Activated CD8-positive, alpha-beta memory T cell treated with anti-CD3 and anti-CD28 coated beads, Interleukin-2, amount 50 U/mL, for 48 hours (primary cell): Measurements from ENCODE around the gene CDKN2A.
A peak's percentile ranks its signal among the peaks of the same experiment; 100 is the strongest.

Source experiments
- DNase-seq: peaks from one replicate; pipeline ENCODE4 v3.0.0-alpha.2; 2020

Gene CDKN2A

DNA sequence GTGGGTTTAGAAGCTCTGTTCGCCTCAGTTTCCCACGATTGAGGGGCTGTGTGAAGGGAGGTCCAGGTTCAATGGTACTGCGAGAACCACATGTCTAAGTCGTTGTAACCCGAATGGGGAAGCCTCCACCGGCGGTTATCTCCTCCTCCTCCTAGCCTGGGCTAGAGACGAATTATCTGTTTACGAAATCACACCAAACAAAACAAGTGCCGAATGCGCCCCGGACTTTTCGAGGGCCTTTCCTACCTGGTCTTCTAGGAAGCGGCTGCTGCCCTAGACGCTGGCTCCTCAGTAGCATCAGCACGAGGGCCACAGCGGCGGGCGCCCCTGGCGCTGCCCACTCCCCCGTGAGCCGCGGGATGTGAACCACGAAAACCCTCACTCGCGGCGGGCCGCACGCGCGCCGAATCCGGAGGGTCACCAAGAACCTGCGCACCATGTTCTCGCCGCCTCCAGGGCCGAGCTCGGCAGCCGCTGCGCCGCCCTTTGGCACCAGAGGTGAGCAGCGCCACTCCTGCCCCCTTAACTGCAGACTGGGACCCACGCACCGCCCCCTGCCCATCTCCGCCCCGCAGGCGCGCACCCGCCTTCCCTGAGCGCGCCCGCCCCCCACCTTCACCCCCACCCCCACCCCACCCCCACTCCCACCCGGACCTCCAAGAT is at the start of gene CDKN2A:
TSS of gene CDKN2A (minus strand) at position 500 of the 663 bp plus-strand sequence.
- peak; percentile 75 for DNase-seq

DNA sequence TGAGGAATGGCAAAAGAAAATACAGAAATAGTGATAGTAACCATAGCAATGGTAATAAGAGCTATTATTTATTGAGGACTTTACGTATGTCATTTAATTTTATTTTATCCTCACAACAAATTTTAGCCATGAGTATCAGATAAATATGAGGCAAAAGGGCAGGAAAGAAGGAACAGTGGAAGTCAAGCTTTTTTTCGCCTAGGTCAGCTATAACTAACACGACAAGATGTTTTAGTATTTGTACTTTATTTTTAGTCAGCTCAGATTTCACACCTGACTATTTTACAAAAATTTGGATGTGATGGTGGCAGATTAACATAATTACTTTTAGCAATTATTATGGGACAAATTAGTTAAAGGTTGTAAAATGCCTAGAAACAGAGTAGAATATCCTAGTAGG is 49.7 kb upstream of the CDKN2A start:
- no peak for DNase-seq

DNA sequence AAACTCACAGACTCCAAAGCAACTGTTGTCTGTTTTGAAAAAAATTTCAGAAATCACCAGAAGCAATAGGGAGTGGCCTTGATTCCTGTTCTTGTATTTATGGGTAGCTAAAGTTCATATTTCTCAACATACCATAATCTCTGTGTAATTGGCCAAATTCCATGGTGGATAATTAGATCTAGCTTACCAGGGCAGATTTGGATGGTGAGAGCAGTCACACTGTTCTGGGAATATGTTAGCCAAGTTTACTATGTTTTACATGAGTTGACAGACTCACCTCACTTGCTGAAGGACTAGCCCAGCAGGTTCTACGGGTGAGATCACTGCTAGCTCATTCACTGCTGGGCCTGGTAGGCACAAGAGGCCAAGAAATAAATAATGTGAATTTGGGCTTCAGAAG is 47.6 kb upstream of the CDKN2A start:
- no peak for DNase-seq

DNA sequence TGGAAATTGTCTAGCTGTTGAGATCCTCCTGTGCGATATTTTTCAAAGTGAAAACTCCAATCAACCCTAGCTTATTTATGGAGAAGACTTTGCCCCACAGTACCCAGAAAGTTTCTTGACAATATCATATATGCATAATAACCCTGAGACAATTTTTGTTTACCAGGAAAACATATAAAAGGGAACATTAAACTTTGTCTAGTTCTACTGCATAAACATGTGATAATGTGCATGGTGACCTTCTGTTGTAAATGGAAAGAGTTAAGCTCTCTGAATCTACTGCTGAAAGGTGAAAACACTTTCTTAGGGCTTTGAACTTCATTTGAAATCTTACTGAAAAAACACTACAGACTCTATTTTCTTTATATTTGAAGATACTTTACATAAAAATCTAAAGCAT is 47.2 kb upstream of the CDKN2A start:
- no peak for DNase-seq

DNA sequence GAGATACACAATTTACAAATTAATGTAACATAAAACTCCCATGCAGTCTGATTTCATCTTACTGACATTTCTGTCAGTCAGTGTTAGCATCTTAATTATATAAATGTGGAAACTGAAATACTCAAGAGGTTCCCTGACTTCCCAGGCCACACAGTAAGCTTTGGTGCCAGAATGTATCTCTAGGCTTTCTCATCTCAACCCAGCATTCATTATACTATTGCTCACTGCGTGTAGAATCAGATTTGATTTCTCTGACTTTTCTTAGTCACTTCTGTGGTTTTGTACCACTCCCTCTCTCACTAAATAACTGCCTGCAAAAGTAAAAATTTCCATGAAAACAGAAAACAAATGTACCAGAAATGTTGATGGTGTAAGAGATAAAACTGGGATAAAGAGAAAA is 46.6 kb upstream of the CDKN2A start:
- no peak for DNase-seq

DNA sequence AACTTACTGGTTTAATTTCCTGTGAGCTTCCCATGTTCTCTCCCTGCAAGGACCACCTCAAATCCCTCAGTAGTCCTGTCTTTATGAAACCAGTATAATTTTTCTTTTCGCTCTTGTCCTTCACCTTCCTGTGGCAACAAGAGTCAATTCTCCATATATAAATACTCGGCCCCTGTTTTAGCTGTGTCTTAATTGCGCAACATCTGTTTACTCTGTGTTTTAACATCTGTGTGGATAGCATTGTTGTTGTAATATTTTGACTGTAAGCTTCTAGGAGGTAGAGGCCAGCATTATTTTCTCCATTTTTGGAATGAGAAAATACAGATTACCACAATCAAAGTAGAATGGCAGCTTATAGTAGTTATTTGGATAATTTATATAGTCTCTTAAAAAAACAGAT is 45.1 kb upstream of the CDKN2A start:
- no peak for DNase-seq

DNA sequence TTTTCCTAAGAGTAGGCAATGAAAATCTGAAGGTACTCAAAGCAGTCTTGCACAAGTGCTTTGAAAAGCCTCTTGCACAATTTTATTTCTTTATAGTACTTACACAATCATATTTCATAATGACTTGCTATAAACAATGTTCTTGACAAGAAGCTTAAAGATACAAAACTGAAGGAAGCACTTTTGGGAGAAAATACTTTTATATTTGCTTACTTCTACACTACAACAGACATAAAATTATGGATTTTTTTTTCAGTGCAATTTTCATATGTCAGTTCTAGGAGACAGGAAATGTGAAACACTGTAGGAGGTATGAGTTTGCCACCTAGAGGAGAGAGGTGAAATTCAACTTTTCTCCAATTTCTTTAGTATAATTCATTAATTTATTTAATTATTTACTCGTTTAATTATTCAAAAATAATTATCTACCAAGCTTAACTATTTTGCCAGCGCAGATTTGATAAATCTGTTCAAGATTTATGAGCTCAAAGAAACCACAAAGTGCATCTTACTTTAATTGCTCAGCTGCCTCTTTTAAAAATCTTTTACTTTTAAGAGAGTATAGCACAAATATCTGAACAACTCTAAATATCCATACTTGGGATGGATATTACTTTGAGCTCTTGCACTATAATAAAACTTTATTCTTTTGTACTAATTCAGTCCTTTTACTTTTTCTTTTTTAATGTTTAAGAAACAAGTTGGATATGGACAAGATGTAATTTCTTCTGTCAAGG is 43.9 kb upstream of the CDKN2A start:
- no peak for DNase-seq

DNA sequence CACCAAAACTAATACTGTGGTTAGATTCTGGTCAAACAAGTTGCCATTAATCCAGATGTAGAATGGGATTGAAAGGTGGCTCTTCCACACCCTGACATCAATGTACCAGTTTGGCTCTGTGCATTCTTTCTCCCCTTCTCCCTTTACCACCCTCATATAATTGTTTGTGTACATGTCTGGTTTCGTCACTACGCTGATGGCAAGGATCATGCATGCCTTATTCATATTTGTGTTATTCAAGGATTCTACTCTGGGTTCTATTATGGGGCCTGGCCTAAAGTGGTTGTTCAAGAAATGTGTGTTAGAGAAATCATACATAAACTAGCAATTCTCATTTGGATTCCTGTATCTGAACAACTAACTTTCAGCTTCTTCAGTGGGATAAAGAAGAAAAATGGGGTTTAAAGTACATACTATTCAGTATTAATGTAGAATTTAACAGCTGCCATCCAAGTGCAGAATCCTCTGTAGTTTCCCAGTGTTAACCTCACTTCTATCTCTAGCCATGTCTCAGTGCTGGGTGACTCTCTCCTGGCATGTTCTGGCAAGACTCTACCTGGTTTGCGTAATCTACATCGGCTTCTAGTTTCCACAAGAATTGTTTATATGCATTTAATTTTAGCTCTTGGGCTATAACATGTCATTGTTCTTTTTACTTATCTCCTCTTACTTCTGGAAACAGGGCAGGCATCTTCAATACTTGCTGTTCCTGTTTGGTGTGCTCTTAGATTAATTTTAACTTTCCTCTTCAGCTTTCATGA is 42.9 kb upstream of the CDKN2A start:
- no peak for DNase-seq

DNA sequence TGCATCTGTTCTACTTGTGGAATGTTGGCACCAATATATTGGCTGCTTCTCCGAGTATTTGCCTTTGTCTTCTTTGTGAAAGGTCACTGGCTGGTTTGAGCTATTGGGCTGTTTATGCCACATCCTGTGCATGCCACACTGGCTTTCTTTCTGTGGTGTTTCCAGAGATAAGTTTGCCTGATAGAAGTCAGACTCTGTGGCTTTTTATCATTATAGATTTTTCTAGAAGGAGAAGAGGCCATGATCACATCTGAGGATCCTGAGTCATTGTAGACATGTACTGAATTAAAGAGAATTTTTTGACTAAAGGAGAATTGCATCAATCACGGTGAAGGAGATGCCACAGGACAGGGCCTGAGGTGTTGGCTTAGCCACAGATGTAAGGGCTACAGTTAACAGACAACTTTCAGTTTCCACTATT is 41.4 kb upstream of the CDKN2A start:
- DNase-seq = no peak

DNA sequence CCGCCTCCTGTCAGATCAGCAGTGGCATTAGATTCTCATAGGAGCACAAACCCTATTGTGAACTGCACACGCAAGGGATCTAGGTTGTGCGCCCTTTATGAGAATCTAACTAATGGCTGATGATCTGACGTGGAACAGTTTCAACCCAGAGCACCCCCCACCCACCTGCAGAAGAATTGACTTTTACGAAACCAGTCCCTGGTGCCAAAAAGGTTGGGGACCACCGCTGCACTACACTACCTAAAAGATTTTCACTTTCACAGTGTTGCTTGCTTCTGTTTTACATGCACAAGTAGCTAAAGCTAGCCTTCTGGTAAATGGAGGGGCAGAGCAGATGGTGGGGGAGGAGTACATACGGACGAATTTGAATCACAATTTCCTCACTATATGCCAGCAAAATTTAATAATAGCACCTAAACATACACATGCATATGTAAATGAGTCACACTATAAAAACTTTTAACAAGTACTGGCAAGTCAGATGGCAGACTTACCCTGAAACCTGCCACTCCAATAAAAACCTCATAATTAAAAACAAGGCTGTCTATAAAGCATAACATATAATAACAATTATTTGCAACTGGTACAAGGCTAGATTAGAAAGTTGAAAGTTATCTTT is 38.9 kb upstream of the CDKN2A start:
- DNase-seq = no peak

DNA sequence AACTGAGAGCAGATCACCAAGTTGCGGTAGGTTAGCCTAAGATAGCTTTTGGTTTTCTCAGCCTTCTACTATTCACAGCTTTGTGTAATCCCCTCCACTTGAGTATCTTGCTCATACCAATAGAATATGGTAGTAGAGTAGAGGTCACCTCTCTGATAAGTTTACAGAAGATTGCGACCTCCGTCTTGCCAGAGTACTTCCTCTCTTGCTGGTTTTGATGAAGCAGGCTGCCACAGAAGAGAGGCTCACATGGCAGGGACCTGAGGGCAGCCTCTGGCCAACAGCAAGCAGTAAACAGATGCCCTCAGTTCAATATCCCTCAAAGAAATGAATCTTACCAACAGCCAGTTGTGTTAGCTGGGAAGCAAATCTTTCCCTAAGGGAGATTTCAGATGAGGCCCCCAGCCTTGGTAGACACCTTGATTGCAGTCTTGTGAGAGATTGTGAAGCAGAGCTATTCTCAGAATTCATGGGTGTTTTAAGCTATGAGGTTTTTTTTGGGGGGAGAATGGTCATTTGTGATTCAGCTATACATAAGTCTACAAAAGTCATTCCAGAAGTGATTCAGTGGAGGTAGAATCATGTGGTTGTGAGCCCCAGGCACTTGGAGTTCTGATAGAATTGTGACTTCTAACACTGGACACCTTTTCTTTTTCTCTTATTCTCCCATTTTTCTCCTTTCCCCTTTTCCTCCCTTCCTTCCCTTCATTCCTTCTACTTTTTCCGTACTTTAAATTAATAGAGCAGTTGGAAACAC is 37.6 kb upstream of the CDKN2A start:
- no peak for DNase-seq

DNA sequence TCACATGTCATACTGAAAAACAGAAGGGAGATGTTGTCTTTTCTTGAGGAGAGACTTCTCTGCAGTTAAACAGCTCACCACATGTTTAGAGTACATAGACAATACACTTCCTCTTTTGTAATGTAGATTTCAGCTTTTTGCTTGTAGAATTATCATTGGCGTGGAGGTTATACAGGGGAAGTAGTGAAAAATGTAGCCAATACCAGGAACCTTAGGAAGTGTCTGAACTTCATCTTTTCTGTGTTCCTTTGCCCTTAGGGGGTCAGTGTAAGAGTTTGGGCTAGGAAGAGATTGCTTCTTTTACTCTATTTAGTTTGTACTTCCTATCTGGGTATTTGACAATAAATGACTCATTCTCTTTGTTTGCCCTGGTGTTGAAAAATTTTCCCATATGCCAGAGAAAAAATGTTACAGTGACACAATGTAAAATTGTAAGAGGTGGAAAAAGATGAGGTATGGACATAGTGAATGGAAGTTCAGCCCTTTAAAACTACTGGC is 36.0 kb upstream of the CDKN2A start:
- DNase-seq = no peak

DNA sequence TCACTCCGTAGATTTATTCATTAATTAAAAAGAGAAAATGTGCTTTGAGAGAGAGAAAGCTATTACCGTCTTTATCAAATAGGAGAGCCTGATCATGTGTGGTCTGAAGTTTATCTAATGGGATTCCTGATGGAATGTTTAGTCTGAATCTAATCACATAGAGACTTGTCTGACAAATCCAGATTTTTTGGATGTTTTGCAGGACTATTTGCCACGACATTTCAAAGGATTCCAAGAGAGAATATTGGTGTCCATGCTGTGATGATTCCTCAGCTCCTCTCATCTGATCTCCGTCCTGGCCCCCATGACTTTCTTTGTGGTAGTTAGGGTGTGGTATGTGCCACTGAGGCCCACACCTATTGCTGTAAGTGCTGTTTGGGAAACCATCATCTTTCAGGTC is 35.0 kb upstream of the CDKN2A start:
- no peak for DNase-seq

DNA sequence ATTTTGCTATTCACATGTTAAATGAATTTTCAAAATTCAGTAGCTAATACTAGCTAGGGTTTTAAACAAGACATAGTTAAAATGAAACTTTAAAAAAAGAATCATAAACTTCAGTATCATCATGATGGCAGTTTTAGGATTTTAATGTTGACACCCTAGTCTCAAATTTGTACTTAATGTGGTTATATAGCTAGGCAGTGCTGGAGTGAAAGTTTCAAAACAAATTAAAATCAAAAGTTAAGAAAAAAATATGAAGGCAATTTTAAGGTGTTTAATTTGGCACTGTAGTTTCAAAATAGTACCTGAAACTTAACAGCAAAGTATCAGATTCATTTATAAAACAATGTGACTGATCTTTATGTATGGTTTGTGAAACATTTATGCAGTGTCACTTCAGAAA is 34.2 kb upstream of the CDKN2A start:
- no peak for DNase-seq

DNA sequence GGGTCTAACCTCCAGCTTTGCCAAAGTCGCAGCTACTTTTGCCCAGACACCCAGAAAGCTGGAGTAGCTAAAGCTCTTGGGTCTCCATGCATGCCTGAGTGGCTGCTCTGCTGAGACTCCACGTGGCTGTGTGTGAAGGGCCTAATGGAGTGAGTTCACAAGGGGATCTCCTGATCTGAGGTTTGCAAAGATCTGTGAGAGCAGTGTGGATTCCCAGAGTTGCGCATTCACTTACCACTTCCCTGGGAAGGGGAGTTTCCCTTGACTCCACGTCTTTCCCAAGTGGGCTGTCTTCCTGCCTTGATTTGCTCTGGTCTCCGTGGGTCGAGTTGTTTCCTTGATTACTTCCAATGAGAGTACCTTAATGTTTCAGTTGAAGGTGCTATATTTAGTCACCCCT is 32.5 kb upstream of the CDKN2A start:
- no peak for DNase-seq

DNA sequence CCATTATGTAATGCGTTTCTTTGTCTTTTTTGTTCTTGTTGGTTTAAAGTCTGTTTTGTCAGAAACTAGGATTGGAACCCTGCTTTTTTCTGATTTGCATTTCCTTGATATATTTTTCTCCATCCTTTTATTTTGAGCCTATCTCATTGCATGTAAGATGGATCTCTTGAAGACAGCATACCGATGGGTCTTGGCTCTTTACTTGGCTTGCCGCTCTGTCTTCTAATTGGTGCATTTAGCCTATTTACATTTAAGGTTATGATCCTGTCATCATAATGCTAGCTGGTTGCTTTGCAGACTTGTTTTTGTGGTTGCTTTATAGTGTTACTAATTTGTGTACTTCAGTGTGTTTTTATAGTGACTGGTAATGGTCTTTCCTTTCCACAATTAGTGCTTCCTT is 28.2 kb upstream of the CDKN2A start:
- no peak for DNase-seq

DNA sequence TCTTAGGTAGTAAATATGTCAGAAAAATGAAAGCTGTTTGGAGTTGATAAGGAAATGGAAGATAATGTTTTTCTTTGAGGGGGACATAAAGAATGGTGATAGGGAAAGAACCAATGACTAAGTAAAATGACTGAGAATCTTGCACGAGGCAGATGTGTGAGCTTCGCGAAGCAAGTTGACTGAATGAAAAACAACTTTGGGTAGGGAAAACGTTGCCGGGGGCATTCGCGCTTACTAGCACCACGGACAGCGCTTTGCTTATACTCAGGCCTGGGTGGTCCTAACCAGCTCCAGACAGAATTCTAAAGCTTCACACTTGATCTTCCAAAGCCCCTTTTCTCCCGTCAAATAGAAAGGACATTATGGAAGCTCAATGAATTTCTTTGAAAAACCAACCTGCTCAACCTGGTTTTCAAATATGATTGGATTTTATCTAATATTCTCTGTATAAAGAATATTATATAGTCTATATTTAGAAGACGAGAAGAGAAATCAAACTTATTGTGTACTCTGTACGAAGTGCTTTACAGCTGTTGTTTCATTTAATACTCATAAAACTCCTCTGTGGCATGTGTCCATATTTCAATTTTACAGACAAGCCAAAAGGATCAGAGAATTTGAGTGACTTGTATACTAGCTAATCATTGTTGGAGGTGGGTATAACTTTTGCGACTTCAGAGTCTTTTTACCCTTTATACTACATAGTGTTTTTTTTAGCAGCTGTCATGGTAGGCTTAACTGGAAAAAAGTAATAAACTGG is 16.9 kb upstream of the CDKN2A start:
- no peak for DNase-seq

DNA sequence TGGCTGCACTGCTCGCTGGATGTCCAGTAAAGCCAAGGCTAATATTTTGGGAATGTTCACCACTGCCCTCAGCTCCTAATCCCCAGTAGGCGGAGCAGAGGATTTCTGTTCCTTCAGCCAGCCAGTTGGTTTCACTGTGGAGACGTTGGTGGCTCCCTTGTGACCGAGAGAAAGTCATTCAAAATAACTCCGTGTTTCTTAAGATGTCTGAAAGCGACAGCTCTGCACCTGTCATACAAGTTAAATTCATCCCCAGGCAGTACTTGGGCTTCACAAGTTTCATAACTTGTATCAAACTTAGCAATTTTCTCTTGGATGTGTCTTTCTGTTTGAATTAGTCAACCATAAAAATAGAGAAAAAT is 15.3 kb upstream of the CDKN2A start:
- no peak for DNase-seq

DNA sequence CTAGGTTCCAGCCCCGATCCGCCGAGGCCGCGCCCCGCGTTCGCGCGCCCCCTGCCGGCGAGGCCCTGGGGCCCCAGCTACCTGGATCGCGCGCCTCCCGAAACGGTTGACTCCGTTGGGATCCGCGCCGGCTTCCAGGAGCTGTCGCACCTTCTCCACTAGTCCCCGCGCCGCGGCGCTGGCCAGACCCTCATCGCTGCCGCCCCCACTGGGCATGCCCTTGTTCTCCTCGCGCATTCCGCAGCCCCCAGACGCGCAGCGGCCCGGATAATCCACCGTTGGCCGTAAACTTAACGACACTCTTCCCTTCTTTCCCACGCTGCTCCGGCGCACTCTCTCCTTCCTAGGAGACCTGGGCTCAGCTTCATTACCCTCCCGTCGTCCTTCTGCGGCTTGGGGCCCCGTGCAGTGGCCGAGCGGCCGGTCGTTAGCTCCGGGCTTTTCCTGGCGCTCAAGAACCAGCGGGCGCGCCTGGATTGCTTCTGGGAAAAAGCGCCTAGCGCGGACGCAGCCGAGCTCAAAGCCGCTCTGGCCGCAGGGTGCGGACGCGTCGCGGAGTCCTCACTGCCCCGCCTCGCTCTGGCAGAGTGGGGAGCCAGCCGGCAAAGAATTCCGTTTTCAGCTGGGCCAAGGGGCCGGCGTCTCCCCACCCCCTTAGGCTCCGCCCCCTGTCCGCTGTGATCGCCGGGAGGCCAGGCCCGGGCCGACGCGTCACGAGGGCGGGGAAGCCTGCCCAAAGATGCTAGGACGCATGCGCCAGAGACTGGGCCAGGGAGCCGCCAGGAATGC is 14.7 kb upstream of the CDKN2A start, which contains the start of gene CDKN2B:
TSS of gene CDKN2B (minus strand) at position 589 of the 789 bp plus-strand sequence. CDS start at position 237, 352 bp downstream.
- DNase-seq = peak; percentile 91

DNA sequence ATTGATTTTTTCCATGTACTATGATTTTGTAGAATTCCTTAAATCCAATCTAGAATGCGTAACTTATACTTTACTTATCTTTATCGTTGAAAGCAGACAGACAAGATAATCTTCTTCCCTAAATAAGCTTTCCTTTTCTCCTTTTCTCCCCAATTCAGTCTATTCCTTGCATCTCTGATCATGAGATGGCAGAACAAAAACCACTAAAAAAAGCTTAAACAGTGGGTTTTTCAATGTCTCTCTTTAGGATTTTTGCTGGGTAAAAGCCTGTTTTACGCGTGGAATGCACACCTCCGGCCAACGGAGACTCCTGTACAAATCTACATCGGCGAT is 14.2 kb upstream of the CDKN2A start:
- DNase-seq = no peak
